ENCODE results near the gene HOXB2. TPM values are rescaled to one million over a fixed set of nuclear protein-coding genes. Genes with fewer than 3 reads are reported as not detected.

HOXB2 gene
- total RNA-seq, 1 experiment from 2014 or later = not detected

- H2BK15ac ChIP-seq (ENCODE audit: low read depth, low read length) = no peak overlapping the region
- DNase-seq = no peak
- no peak overlapping the region for H3K27ac Mint-ChIP-seq
- WGBS (ENCODE audit: extremely low coverage, insufficient read length, low lambda C conversion rate) = no CpG with 5 or more reads among the region's 6 CpGs
- TF ChIP-seq, protein P1, sequence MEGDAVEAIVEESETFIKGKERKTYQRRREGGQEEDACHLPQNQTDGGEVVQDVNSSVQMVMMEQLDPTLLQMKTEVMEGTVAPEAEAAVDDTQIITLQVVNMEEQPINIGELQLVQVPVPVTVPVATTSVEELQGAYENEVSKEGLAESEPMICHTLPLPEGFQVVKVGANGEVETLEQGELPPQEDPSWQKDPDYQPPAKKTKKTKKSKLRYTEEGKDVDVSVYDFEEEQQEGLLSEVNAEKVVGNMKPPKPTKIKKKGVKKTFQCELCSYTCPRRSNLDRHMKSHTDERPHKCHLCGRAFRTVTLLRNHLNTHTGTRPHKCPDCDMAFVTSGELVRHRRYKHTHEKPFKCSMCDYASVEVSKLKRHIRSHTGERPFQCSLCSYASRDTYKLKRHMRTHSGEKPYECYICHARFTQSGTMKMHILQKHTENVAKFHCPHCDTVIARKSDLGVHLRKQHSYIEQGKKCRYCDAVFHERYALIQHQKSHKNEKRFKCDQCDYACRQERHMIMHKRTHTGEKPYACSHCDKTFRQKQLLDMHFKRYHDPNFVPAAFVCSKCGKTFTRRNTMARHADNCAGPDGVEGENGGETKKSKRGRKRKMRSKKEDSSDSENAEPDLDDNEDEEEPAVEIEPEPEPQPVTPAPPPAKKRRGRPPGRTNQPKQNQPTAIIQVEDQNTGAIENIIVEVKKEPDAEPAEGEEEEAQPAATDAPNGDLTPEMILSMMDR (conservative IDR thresholded peaks at IDR 0.05) = no peak
- peaks cover 0 to 2% (median 0%) of the 10 kb centered on the region in 3 experiments; a peak in 2 of 7 replicates for H3K36me3 Mint-ChIP-seq (ENCODE audit: insufficient read depth in 1 of 3, low read depth in 3 of 3)
- H3K9ac ChIP-seq (ENCODE audit: extremely low read depth, insufficient read length, low read length) = no peak overlapping the region
- peaks cover 99% of the 10 kb centered on the region for H3K27me3 ChIP-seq (ENCODE audit: insufficient read depth, low read length)
- no peak overlapping the region for H3K23ac ChIP-seq (ENCODE audit: insufficient read length, low read depth, low read length)
- H3K4me1 Mint-ChIP-seq = peaks cover 1 to 11% of the 10 kb centered on the region in 2 experiments; a peak in 3 of 4 replicates
- no peak overlapping the region for H4K91ac ChIP-seq (ENCODE audit: insufficient read length, low read depth, low read length)
- no peak overlapping the region for H3K4ac ChIP-seq (ENCODE audit: low read depth, low read length)
- H3K18ac ChIP-seq (ENCODE audit: insufficient read length, low read depth, low read length) = no peak overlapping the region
- no peak overlapping the region for H3K27ac ChIP-seq (ENCODE audit: insufficient read length, low read depth, low read length)
- no peak overlapping the region for H2BK5ac ChIP-seq (ENCODE audit: insufficient read length, low read length)
- H2BK20ac ChIP-seq (ENCODE audit: low read depth, low read length, poor library complexity, severe bottlenecking) = no peak overlapping the region
- H3K79me2 ChIP-seq (ENCODE audit: insufficient read depth, low read length) = no peaks in the 10 kb centered on the region
- H3K23me2 ChIP-seq (ENCODE audit: insufficient read length, low read depth, low read length, poor library complexity, severe bottlenecking) = no peaks in the 10 kb centered on the region
- peak overlapping the region in 1 of 2 experiments; percentile 47; a peak in 2 of 5 replicates for H3K4me3 Mint-ChIP-seq
- H3T11ph ChIP-seq (ENCODE audit: low read length) = no peak overlapping the region
- no peaks in the 10 kb centered on the region for H3K79me1 ChIP-seq (ENCODE audit: insufficient read depth, low read depth, low read length, poor library complexity, severe bottlenecking)
- H4K20me1 ChIP-seq (ENCODE audit: control insufficient read depth, insufficient read depth, insufficient read length) = peaks cover 2% of the 10 kb centered on the region
- no peak overlapping the region for H2BK12ac ChIP-seq (ENCODE audit: insufficient read length, low read depth, low read length)
- peaks cover 0 to 4% of the 10 kb centered on the region in 2 experiments; a peak in 2 of 5 replicates for H3K9me3 Mint-ChIP-seq
- H2AK5ac ChIP-seq (ENCODE audit: insufficient read length, low read length) = no peak overlapping the region
- H4K5ac ChIP-seq (ENCODE audit: insufficient read length, low read depth, low read length) = no peak overlapping the region
- peaks cover 2% of the 10 kb centered on the region; the same call in 1 of the 2 replicates for H3K4me1 ChIP-seq (ENCODE audit: insufficient read depth, low read length)
- no peaks in the 10 kb centered on the region for H3K9me3 ChIP-seq (ENCODE audit: control insufficient read depth, low read depth, low read length)
- H3K56ac ChIP-seq (ENCODE audit: insufficient read length, low read depth, low read length) = no peak overlapping the region
- H2AFZ ChIP-seq (ENCODE audit: low read length) = no peak overlapping the region
- H2BK120ac ChIP-seq (ENCODE audit: low read depth, low read length, poor library complexity, severe bottlenecking) = no peak overlapping the region
- H3K27me3 Mint-ChIP-seq (ENCODE audit: low read depth) = peaks cover 56% of the 10 kb centered on the region
- H4K8ac ChIP-seq (replicated peaks; ENCODE audit: insufficient read length, low read depth, low read length) = no peak overlapping the region
- H3K4me2 ChIP-seq (ENCODE audit: insufficient read depth, insufficient read length, low read length) = no peak overlapping the region
- no peak overlapping the region for H3K14ac ChIP-seq (ENCODE audit: insufficient read depth, low read length)
Observed at GRCh38 chr17:48563385-48563838, 18.5 kb upstream of the HOXB2 start.
